Stimulated activated CD4-positive, alpha-beta T cell treated with anti-CD3 and anti-CD28 coated beads, TNF-alpha, amount 100 ng/mL, for 1 hour (primary cell): Measurements from ENCODE around the gene PDGFRB.

Experiments
- DNase-seq, 3 donors: peaks; one replicate each; pipeline ENCODE4 v3.0.0-alpha.2; 2020; ENCODE audit warnings: low read depth in 3 of 3, low spot score in 1 of 3

Gene PDGFRB

DNA sequence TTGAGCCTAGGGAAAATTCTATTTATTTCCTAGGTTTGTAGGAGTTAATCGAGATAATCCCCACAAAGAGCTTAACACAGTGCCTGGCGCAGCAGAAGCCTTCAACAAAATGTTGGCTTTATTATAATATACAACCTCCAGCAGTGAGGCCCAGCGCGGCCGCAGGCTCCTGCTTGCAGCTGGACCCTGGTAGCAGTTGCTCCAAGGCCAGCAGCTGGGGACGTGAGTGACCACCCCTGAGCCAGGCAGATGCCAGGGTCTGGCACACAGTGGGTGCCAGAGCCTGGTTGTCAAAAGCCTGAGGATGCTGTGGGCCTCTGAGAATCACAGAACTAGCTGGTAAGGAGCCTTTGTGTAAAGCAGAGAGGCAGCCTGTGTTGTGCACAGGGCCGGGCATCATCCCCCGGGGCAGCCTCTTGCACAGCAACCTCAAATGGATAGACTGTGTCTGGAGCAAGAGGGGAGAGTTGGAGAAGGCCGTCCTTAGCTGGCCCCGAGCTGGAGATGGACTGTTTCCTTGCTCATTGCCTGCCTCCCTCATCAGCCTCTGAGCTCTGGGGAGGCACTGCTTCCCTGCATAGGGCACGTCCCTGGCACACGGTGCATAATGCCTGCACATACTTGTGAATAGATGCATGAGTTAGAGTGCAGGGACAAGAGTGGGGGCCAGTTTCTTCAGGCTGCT is 86.5 kb downstream of the PDGFRB start:
- no peak for DNase-seq

- DNase-seq = no peak
Observed at GRCh38 chr5:150068472-150068871, 87.2 kb downstream of the PDGFRB start.

DNA sequence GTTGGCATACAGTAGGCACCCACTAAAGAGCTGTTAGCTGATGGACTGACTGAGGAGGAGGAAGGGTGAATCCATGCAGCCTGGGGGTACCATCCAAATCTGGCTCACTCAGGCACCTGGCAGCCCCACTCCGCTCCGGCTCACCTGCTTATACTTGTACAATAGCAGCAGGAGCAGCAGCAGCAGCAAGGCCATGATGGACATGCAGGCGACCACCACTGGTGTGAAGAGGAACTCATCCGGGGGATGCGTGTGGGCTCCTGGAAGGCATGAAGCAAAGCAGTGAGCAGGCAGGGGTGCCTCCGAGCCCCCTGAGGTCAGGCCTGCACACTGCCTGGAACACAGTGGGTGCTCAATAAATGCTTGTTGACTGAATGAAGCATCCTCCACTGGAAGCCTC is 87.6 kb downstream of the PDGFRB start:
- DNase-seq = no peak

DNA sequence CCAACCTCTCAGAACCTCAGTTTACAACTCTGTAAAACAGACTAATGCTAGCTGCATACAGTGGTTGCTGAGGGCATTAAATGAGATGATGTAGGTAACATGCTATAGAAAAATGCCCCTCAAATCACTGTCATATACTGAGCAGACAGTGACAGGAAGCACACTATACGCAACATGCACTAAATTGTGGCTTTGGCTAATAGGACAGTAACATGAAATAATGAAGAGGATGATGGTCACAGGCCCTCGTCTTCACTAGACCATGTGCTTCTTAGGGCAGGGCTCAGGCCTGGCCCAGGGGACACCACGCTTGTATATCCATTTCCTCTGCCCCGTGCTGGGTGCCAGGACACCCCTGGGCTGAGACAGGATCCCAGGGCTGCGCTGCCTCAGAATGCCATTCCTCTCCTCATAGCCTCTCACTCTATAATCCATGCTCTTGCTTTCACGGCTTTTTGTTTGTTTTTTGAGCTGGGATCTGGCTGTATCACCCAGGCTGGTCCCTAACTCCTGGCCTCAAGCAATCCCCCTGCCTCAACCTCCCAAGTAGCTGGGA is 88.2 kb downstream of the PDGFRB start:
- no peak for DNase-seq

DNA sequence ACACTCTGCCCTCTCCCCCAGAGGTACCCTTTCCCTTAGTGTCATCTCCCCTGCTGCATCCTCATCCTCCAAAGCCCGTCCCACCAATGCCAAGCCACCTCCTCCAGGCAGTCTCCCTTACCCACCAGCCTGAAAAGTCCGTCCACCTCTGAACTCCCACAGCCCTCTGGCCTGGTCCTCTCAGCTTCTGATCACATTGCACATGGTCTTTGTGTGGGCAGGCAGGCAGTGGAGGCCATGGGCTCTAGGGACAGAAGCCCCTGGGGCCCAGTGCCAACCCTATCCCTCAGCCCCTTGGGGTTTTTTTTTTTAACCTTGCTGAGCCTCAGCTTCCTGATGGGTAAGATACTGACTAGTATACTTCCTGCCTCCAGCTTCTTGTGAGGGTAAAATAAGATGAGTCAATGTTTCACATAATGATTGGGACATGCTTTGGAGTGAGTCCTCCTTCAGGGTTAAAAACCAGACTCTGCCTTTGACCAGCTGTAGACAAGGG is 88.7 kb downstream of the PDGFRB start:
- no peak for DNase-seq

DNA sequence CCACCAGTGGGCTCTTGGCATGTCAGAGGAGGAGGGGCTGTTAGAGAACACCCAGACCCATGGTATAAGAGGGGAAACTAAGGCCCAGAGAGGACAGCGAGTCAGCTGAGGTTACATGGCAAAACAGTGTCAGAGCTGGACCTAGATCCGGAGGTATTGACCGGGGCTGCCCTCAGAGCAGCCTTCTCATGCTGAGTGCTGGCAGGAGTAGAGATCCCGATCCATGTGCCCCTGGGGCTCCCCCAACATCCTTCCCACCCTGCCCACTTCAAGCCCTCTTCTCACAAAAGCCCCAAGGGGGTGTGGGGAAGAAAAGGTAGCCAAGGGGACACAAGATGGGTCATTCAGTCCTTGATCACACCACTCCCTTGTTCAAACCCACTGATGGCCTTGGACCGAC is 89.2 kb downstream of the PDGFRB start:
- no peak for DNase-seq

- DNase-seq = no peak
Observed at GRCh38 chr5:150065886-150066285, 89.8 kb downstream of the PDGFRB start.

DNA sequence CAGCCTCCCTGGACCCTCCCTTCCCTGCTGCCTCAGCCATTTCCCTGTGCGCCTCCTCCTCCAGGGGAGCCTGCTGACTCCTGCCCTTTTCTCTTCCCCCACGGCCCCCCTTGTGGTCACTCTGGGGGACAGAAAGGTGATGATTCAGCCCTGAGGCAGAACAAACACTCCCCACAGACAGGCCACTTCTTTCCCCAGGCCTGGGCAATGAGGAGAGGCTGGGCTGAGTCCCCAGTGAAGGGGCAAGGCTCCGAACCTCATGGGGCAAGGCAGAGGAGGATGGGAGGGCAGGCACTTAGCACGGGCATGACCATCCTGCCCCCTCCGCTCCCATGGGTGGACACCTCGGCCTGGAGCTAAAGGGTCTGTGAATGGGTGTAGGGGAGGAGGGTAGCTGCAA is 90.3 kb downstream of the PDGFRB start:
- no peak for DNase-seq

DNA sequence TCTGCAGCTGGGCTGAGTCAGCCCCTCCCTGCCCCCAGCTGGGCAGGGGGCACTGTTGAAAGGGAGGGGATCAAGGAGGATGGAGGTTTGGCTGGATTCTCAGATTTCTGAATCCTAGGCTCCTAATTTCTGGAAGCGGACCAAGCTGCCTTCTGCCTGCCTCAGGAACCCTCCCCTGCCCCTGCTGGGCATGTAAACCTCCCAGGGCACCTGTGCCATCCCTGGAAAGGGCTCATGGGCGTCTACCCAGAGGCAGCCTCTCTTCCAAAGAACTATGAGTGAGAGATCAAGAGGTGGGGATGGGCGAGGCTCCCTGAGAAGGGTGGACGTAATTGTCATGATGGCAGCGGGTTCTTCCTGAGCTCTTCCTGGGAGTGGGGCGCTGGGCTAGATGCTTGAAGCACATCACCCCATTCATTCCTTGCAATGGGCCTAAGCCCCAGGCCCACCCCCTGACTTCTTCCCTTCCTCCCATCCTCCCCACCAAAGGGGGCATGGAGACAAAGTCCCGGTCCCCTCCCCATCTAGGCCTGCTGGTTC is 90.9 kb downstream of the PDGFRB start:
- no peak for DNase-seq
